ENCODE measurements around the gene TMEM255B.
"Not testable (repeated sequence)": the region's sequence is repeated elsewhere in the genome, so short reads cannot be mapped to it uniquely, and the experiment has no call there.

TMEM255B gene

GRCh38 chr13:113820813-113821651 is 62.0 kb downstream of the TMEM255B start:
- no peak for DNase-seq

- no peak for DNase-seq
These were observed 62.8 kb downstream of the TMEM255B start for GRCh38 chr13:113821847-113822246.

- no peak for DNase-seq
These were observed 63.2 kb downstream of the TMEM255B start for GRCh38 chr13:113822266-113822665.

GRCh38 chr13:113822956-113823744 is 64.1 kb downstream of the TMEM255B start:
- no peak for DNase-seq

GRCh38 chr13:113823771-113824170 is 64.7 kb downstream of the TMEM255B start:
- no peak for DNase-seq

- no peak for DNase-seq
These were observed 66.8 kb downstream of the TMEM255B start for GRCh38 chr13:113825841-113826240.

GRCh38 chr13:113826446-113826845 is 67.4 kb downstream of the TMEM255B start:
- DNase-seq: not testable (repeated sequence)

GRCh38 chr13:113827021-113827420 is 68.0 kb downstream of the TMEM255B start:
- no peak for DNase-seq

- DNase-seq: no peak
These were observed 69.3 kb downstream of the TMEM255B start for GRCh38 chr13:113828282-113828825.

GRCh38 chr13:113830426-113830950 is 71.5 kb downstream of the TMEM255B start:
- not testable (repeated sequence) for DNase-seq

- no peak for DNase-seq
These were observed 72.0 kb downstream of the TMEM255B start for GRCh38 chr13:113831061-113831460.

GRCh38 chr13:113832205-113832604 is 73.2 kb downstream of the TMEM255B start:
- no peak for DNase-seq

GRCh38 chr13:113832631-113833030 is 73.6 kb downstream of the TMEM255B start:
- no peak for DNase-seq

- DNase-seq: no peak
These were observed 74.2 kb downstream of the TMEM255B start for GRCh38 chr13:113833111-113833830.

- not testable (repeated sequence) for DNase-seq
These were observed 75.0 kb downstream of the TMEM255B start for GRCh38 chr13:113834006-113834405.

- DNase-seq: no peak
These were observed 75.6 kb downstream of the TMEM255B start for GRCh38 chr13:113834496-113835200.

GRCh38 chr13:113835461-113836270 is 76.6 kb downstream of the TMEM255B start:
- DNase-seq: no peak

- DNase-seq: no peak
These were observed 77.9 kb downstream of the TMEM255B start for GRCh38 chr13:113836768-113837559.

- DNase-seq: no peak
These were observed 78.7 kb downstream of the TMEM255B start for GRCh38 chr13:113837560-113838355.
